ENCODE measurements around the gene ANKRD6.

DNA sequence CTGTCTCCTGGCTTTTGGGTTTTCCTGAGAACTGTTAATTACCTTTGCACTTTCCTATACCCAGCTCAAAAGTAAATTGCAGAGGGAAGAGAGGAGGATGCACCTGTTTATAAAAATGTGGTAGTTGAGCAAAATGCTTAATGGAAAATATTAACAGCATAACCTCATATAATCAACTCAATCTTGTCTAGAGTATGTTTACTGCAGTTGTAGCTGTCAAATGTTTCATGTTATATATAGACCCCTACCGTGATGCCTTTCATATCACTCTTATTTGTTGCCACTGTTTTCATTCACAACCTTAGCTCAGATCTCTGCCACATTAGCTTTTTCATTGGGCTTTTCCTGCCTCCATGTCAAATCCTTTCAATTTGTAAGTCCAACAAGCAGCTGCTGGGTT, 36.0 kb downstream of the ANKRD6 start:
- no peak for TF ChIP-seq CTCF (IDR thresholded peaks at IDR 0.05)
- TF ChIP-seq EZH2 (IDR thresholded peaks at IDR 0.05; ENCODE audit: borderline replicate concordance, insufficient read depth, low read depth, low read length, poor library complexity, severe bottlenecking), result no peak

All from B cell (primary cell).